ENCODE data around the gene MOV10L1.

MOV10L1 gene

GRCh38 chr22:50177537-50178470, 88.0 kb downstream of the MOV10L1 start:
- DNase-seq: no peak

DNA sequence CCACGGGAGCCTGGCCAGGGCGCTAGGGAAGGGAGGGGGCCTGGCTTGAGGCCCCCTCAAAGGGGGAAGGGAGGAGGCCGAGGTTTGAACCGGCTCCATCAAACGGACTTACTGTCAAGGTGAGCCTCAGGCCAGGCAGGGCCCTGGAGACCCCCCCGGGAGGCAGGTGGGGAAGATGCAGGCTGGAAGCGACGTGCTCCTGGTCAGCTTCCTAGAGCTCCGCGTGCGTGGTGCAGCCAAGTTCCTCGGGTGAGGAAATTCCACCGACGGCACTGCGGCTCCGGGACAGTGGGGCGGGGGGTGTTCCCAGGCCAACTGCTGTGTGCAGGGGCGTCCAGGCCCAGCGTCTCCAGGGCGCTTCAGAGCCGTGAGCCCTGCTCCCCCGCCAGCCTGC, 88.7 kb downstream of the MOV10L1 start:
- DNase-seq: no peak

DNA sequence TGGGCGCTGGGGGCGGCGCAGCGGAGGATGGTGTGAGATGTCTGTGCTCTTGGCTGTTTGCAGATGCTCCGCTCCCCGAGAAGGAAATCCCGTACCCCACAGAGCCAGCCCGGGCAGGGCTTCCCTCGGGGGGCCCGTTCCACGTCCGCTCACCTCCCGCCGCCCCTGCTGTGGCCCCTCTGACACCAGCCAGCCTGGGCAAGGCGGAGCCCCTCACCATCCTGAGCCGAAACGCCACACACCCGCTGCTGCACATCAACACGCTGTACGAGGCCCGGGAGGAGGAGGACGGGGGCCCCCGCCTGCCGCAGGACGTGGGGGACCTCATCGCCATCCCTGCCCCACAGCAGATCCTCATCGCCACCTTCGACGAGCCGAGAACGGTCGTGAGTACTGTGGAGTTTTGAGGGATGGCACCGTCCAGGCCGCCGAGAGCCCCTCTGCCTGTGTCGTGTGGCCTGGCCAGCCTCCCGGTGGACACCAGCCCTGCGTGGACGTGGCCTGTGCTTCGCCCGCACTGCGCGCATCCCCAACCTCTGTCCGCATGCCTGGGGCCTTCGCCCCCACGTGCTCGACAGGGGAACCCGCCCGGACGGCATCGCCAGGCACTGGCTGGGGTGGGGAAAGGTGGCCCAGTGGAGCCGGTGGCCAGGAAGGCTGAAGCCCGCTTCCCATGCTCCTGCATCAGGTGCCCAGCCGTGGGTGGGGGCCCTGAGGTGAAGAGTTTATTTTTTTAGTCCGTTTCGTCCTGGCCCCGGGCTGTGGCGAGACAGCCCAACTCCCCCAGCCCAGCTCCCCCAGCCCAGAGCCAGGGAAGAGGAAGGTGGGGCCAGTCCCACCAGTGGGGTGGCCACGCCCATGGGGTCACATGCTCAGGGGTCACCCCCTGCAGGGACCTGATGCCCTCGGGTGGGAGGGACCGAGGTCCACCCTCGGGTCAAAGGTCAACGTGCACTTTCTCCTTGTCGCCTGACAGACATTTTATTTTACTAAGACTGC, 89.4 kb downstream of the MOV10L1 start:
- DNase-seq: no peak

GRCh38 chr22:50179937-50180726, 90.3 kb downstream of the MOV10L1 start:
- DNase-seq: no peak

- no peak for DNase-seq
Measured at GRCh38 chr22:50180727-50181521, 91.1 kb downstream of the MOV10L1 start.

DNA sequence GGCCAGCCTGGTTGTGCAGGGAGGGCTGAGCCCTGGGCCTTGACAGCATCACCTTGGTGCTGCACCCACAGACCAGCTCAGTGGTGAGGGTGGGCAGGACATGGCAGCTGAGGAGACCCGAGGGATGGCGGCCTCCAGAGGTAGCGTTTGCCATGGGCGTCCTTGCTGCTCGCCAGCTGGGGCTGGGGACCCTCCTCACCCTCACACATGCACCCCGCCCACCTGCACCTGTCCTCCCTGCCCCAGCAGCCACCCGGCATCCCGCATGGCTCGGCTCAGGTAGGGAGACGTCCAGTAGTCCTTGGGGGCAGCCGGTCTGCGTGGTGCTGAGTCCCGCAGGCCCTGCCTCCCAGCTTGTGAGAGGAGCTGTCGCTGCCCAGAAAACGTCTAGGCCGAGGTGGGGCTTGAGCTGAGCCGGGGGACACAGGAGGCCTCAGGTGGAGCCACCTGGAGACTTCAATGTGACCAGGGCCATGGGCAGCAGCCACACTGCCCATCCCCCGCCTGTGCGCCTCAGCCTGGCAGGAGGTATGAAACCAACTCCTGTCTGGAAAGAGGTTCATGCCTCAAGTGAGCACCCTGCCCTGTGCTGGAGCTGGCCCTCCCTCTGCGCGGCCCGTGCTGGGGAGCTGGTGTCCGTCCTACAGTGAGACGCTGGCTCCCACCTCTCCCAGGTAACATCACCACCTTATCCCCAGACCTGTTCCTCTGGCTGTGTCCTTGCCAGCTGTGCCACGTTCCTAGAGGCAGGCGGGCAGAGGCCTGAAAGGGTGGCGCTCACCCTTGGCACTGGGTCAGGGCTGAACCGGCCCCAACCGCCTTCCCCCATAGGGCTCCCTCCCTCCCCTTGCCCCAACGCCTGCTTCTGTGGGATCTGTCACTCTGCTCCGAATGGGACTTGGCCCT, 92.6 kb downstream of the MOV10L1 start:
- DNase-seq: no peak

DNA sequence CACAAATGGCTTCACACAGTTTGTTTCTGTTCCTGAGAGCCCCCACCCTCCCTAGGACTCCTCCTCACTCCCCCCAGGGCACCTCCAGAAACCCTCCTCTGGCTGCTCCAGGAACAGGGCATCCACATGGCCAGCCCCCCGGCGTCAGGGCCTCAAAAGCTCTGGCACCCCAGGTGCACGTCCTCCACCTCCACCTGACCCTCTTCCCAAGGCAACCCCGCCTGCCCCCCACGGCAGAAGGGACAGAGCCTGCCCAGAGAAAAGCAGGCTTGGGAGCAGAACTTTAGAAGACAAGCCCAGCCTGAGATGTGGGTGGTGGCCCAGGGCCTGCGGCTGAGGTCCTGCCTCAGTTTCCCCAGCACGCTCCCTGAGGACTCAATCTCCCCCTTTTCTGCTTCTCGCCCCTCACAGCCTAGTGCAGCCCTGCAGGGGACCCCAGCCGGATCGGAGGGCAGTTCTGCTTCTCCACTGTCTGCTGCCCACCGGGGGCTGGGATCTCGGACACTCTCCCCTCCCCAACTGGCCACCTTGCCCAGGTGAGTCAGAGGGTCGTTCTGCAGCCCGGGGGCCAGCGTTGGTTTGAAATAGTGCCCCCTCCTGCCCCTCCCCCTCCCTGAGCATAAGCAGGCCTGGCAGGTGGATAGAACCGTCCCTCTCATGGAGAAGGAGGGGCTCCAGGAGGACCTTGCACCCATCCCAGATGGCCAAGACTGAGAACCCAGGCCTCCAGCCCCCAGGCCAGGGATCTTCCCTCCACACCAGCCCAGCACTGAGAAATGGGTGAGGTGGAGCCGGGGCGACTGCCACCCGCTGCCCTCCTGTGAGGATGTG, 93.5 kb downstream of the MOV10L1 start:
- no peak for DNase-seq

DNA sequence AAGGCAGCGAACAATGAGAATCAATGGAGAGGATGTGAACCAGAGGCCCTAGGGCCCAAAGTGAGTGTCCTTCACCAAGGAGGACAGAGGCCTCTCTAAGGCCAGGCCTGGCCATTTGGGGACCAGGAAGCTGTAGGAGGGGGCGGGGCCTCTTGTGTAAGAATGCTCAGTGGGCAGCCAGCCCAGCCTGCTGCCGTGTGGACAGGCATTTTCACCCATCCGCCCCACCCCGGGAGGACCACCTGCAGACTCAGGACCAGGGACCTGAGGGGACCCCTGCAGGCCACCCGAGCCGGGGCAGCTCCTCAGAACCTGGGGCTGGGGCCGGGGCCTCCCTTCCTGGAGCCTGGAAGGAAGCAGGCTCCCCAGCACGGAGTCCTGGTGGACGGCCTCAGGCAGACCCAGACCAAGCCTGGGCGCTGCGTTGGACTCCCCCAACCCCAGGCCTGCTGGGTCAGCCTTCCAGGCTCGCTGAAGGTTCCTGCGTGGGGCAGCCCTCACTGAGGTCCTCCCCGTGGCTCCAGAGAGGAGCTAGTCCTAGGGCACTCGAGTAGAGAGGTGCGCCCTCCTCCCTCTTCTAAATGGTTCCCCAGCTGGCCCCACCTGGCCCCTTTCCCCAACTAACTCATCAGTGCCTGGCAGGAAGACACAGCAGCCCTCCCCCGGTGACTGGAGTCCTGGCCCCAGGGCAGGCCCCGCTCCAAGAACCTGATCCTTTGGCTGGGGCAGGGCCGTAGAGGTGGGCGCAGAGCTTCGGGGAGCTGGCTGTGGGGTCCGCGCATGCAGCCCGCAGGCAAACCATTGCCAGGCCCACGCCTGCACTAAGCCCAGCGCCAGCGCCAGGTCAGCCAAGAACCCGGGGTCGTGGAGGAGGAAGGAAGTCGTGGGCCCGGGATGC, 94.4 kb downstream of the MOV10L1 start:
- DNase-seq: peak; percentile 58

DNA sequence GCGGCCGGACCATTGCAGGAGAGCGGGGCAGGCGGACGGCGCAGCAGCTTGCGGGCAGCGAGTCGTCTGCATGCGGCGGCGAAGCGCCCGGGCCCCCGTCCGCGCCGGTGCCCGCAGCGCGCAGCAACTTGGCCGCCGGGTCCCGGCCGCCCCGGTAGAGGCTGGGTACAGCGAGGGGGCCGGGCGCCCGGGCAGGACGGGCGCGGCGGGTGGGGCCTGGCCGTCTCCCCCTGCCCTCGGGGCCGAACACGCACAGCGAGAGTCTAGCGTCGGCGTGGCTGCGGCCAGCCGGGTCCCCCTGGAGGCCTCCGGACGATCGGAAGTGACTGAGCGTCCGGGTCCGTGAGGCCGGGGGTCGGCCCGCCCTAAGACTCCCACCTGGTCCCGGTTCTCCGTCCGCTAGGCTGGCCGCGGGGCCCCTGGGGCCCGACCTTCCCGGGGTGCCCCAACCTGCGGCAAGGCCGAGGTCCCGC, 95.1 kb downstream of the MOV10L1 start:
- no peak for DNase-seq

- DNase-seq: peak; percentile 96
Measured at GRCh38 chr22:50185375-50186087, 95.7 kb downstream of the MOV10L1 start, which contains the start of gene TRABD. TRABD (plus strand) TSS chr22:50185913; CDS start chr22:50193061, 7,148 bp downstream.

DNA sequence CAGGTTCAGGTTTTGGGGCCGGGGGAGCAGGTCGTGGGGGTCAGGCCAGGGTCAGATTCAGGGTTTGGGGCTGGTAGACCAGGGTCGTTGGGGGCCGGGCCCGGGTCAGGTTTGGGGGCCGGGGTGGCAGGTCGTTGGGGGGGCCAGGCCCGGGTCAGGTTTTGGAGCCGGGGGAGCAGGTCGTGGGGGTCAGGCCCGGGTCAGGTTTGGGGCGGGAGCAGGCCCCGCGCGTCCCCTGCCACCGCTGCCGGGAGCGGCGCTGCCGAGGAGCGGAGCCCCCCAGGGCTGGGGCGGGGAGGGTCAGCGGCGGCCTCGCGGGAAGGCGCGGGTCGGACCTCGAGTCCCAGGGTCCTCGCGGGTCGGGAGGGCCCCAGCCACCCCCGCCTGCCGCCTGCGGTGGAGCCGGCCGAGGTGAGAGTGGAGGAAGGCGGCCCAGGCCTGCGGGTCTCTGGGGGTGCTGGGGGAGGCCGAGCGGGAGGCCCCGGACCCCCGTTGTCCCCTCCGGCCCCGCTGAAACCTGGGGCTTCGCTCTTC, 96.4 kb downstream of the MOV10L1 start:
- peak; percentile 30 for DNase-seq

DNA sequence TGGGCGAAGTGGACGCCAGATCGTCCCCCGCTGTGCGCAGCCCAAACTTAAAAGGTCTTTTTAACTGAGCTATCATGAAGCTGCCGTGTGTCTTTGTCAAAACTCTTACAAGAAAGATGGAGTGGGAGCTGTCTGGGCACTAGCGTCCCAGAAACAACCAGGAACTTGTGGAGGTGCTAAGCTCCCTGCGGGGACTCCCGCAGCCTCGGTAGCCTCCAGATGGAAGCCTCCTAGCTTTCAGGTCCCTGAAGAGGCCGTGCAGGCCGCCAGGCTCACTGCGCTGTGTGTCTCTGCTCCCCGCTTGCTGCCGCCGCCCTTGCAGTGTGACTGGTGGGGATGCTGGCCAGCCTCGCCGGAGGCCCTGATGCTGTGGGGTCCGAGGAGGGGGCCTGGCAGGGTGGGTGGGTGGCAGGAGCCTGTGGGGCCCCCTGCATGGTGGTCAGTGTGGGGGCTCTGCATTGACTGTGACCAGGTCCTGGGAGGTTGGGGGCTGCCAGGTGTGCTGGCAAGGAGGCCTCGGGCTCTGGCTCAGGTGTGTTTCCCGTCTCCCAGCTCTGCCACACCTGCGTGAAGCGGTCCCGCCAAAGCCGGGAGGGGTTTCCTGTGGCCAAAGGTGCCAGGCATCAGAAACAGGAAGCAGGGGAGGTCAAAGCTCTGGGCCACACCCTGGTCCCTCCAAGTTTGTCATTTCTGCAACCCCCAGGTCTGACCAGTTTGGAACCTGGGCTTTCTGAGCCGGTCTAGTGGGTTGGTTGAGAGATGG, 97.1 kb downstream of the MOV10L1 start:
- DNase-seq: peak; percentile 46

DNA sequence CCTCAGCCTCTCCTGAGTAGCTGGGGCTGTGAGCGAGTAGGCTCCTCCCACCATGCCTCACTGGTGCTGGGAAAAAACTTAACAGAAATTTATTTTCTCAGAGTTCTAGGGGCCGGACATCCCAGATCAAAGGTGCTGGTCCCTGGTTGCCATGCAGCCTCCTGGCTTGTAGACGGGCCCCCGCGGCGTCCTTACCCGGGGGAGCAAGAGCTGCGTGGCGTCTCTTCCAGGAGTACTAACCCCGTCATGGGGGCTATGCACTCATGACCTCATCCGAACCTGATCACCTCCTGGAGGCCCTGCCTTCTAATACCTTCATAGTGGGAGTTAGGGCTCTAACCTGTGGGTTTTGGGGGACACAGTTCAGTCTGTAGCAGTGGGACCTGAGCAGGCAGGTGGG, 98.5 kb downstream of the MOV10L1 start:
- no peak for DNase-seq

GRCh38 chr22:50189184-50189848, 99.5 kb downstream of the MOV10L1 start:
- no peak for DNase-seq

GRCh38 chr22:50189849-50190181, 100.0 kb downstream of the MOV10L1 start:
- DNase-seq: no peak
